Medulla oblongata (tissue), 1 donor: Measurements from ENCODE around the gene DENND6B.

Source experiments
- DNase-seq: peaks from one replicate; pipeline ENCODE4 v3.0.0-alpha.2; 2015; ENCODE audit errors: extremely low spot score

The DENND6B gene

GRCh38 chr22:50272044-50272802 is 54.6 kb downstream of the DENND6B start:
- DNase-seq: no peak

- peak; percentile 47 for DNase-seq
These were observed 55.3 kb downstream of the DENND6B start for GRCh38 chr22:50271519-50271970.

DNA sequence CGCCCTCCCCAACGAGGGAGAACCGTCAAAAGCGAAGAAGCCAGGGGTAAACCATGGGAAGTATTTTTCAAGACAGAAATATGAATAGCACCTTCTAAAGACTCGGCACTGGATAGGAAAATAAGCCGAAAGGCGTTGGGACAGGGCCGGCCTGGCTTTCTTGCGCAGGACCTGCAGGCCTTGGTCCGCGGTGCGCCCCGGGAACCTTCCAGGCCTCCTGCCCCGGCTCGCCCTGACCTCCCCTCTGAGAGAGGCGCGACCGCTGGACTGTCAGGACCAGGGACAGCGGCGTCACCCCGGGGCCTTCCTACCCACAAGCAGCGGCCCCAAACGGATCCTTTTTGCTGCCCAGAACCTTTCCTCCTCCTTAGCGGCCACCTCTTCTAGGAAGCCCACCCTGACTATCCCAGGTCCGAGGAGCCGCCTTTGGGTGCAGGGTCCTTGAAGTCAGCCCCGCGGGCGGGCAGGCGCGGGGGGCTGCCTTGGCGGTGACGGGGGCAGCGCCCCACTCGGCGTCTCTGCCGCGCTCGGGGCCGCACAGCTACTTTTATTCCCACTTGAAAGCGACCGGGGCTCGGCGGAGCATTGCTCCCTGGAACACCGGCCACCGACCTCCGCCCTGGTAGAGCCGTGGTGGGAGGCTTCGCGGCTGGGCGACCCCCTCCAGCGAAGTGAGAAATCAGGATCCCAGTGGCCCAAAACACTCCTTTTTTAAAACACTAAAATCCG is 56.0 kb downstream of the DENND6B start:
- no peak for DNase-seq

DNA sequence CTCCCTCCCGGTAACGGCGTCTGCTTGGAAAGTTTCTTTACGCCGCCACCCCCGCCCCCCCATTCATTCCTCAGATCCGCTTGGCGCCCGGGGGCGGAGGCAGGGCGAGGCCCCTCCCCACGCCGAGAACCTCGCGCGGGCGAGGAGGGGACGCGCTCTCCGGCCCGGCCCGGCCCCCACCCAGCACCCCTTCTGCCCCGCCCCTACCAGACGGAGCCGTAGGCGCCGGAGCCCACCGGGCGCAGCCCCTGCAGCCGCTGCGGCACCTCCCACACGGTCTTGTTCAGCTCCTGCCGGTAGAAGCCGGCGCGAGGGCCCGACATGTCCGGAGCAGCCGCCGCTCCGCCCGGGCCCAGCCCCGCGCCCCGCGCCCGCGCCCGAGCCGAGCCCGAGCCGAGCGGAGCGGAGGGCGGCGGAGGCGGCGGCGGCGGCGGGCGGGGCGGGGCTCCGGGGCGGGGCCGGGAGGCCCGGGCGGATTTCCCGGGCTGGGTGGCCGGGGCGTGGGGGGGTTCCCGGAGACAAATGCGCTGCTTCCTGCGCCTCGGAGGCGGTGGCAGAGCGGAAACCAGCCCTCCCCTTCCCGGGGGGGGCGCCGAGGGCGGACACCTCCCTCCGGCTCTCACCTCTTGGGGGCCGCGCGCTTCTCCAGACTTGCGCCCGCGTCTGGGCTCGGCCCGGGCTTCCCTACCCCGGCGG is 56.7 kb downstream of the DENND6B start, which contains the start of gene MAPK11:
Gene MAPK11, minus strand, starts transcription at position 411 of the 696 bp plus-strand sequence. Its CDS starts 88 bp downstream, at position 323.
- DNase-seq: no peak

- DNase-seq: no peak
These were observed 57.2 kb downstream of the DENND6B start for GRCh38 chr22:50269573-50269969.

DNA sequence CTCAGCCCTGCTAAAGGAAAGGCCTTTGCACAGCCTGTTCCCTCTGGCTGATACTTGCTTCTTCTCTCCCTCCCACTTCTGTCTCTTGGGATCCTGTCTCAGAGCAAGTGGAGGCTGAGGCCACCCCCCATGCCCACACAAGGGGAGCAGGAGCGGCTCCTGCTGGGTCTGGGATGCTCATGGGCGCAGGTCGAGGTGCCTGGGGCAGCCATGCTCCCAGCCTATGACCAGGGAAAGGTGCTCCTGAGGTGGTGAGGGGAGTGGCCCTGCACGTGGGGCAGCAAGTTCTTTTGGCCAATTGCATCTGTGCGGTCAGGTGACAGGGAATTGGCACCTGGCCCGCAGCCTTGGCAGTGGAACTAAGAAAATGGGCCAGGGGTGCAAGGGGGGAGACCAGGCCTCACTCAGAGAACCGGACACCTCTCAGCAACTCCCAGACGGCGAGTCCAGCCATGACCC is 58.1 kb downstream of the DENND6B start:
- DNase-seq: no peak

- no peak for DNase-seq
These were observed 59.0 kb downstream of the DENND6B start for GRCh38 chr22:50267591-50268390.

GRCh38 chr22:50266994-50267393 is 59.8 kb downstream of the DENND6B start:
- DNase-seq: no peak

GRCh38 chr22:50264946-50265669 is 61.7 kb downstream of the DENND6B start:
- no peak for DNase-seq

GRCh38 chr22:50264104-50264745 is 62.6 kb downstream of the DENND6B start:
- no peak for DNase-seq

DNA sequence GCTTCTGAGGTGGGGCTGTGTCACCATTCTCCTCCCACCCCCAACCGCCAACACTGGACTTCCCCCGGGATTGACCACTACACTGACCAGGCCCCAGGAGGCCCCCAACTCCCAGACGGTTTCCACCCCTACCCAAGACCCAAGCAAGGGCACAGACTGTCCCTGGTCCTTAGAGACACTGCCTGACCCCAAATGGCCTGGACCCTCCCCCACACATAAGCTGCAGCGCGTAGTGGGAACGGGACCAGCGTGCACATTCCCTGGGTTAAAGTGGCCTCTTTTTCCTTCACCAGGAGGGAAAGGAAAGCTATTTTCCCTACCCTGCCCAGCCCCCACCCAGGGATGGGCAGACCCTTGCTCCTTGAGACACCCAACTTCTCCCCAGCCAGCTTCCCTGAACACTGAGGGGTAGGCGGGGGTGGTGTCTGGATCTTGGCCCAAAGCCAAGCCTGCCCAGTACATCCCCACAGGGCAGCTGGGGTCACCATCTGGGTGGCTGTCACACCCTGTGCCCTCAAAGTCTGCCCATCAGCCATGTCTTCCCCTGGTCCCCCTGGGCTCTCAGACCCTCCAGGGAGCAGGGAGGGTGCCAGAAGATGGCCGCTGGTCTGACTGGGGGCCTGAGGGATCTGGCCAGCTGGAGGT is 63.7 kb downstream of the DENND6B start:
- no peak for DNase-seq

- no peak for DNase-seq
These were observed 64.3 kb downstream of the DENND6B start for GRCh38 chr22:50262460-50262911.

DNA sequence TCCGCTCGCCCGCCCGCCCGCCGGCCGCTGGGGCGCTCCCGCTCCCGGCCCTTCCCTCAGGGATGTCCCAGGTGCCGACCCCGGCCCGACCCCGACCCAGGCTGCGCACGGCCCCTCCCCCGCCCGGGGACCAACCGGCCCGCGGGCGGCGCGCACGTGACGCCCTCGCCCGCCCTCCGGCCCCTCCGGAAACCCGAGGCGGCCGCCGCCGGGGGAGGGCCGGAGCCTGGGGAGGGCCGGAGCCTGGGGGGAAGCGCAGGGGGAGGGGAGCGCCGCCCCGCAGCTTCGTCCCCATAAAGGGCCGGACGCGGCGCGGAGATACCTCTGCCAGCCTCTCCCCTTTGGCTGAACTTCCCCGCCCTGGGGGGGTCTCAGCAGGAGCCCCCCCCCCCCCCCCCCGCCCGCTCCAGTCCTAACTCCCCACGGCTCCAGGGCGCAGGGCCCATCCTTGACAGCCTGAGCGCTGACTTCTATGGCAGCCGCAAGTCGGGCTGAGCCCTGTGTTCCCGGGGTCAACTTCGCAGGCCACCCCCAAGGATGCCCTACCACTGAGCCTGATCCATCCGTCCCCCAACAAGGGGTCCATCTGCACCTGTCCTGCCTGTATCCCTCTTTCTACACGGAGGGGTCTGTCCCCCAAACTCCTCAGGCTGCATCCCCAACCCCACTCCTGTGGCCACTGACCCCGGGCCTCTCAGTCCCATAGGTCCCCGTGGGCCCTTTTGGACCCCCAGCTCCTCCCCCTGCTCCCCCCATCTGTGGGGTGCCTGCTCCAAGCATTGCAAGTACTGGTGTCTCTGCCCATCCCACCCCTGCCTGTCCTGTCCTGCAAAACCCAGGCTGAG is 65.0 kb downstream of the DENND6B start, which contains the start of gene MAPK12:
Gene MAPK12, minus strand, starts transcription at position 69 of the 845 bp plus-strand sequence. CDS start 174 bp downstream, outside the sequence.
- no peak for DNase-seq

- no peak for DNase-seq
These were observed 65.8 kb downstream of the DENND6B start for GRCh38 chr22:50260801-50261614.

DNA sequence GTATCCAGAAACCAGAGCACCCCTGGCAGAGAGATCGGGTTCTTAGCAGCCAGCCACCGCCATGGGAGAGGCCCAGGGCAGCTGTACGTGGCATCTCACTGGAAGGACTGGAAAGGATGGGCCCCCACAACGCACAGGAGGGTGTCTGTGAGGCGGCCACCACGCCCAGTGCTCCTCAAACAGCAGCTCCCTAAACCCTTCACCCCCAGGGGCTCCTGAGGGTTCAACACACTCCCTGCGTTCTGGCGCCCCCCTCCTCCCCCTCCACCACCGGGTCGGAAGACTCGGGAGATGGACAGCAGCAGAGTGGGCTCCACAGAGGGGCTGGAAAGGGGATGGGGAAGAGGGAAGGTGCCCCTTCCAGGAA is 66.4 kb downstream of the DENND6B start:
- no peak for DNase-seq

- DNase-seq: peak; percentile 57
These were observed 67.5 kb downstream of the DENND6B start for GRCh38 chr22:50259302-50259701.
